Measurements from ENCODE around the gene CXCR6. TPM values are rescaled to one million over a fixed set of nuclear protein-coding genes. Genes with fewer than 3 reads are reported as not detected.

CXCR6 gene
- total RNA-seq (0.63 TPM), polyA plus RNA-seq (1.6 TPM)

- WGBS: 91% methylated on average over 8 of the region's 8 CpGs
- Histone ChIP-seq H3K4me1 (ENCODE audit: insufficient read depth) (no peaks in the 10 kb centered on the region), H3K27ac (ENCODE audit: low read depth) (no peak within 1 kb of the TSS), H3K4me3 (ENCODE audit: low read depth, low read length) (no peak within 1 kb of the TSS), H3K36me3 (ENCODE audit: insufficient read depth) (peaks cover 2% of the 10 kb centered on the region)
- DNase-seq (ENCODE audit: extremely low spot score): no peak
Measured at GRCh38 chr3:45943207-45943846, at the start of gene CXCR6. Gene CXCR6 (plus strand): TSS chr3:45943464. CDS start chr3:45946482, 3,018 bp downstream.

- 82% methylated on average over 6 of the region's 6 CpGs for WGBS
- Histone ChIP-seq H3K4me1 (ENCODE audit: insufficient read depth) (no peaks in the 10 kb centered on the region), H3K36me3 (ENCODE audit: insufficient read depth) (no peaks in the 10 kb centered on the region), H3K27ac (ENCODE audit: low read depth) (no peak overlapping the region), H3K4me3 (ENCODE audit: low read depth, low read length) (no peak overlapping the region)
- DNase-seq (ENCODE audit: extremely low spot score): no peak
Measured at GRCh38 chr3:45894015-45894414, 49.2 kb upstream of the CXCR6 start.

- no peak overlapping the region for H3K27ac ChIP-seq (ENCODE audit: low read depth)
- H3K36me3 ChIP-seq (ENCODE audit: insufficient read depth): no peaks in the 10 kb centered on the region
- no peaks in the 10 kb centered on the region for H3K4me1 ChIP-seq (ENCODE audit: insufficient read depth)
- no peak overlapping the region for H3K4me3 ChIP-seq (ENCODE audit: low read depth, low read length)
- 92% methylated on average over 5 of the region's 5 CpGs for whole genome bisulfite sequencing
- no peak for DNase-seq (ENCODE audit: extremely low spot score)
Measured at GRCh38 chr3:45895686-45896468, 47.4 kb upstream of the CXCR6 start.

DNA sequence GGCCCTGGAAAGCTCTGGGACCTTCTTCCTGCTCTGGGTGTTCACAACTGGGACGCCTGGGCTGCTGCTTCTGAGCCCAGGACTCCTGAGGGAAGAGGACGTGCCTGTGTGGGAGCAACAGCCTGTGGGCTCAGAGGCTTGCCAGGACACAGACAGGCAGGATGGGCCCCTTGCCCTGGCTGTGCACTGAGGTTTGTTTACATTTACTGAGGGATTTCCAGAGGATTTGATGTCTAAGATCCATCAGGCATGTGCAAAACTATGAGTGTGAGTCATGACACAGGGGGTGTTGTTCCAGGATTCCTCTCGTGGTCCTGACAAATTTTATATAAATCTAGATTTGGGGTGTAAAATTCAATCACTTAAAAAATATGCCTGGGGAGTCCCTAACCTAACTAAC is 46.3 kb upstream of the CXCR6 start:
- H3K4me3 ChIP-seq (ENCODE audit: low read depth, low read length): no peak overlapping the region
- H3K36me3 ChIP-seq (ENCODE audit: insufficient read depth): no peaks in the 10 kb centered on the region
- 27% methylated on average over 3 of the region's 3 CpGs for WGBS
- DNase-seq (ENCODE audit: extremely low spot score): no peak
- H3K27ac ChIP-seq (ENCODE audit: low read depth): no peak overlapping the region
- H3K4me1 ChIP-seq (ENCODE audit: insufficient read depth): no peaks in the 10 kb centered on the region

- 88% methylated on average over 3 of the region's 3 CpGs for WGBS
Measured at GRCh38 chr3:45904931-45905330, 38.3 kb upstream of the CXCR6 start.

GRCh38 chr3:45905755-45906154 is 37.5 kb upstream of the CXCR6 start:
- H3K36me3 ChIP-seq (ENCODE audit: insufficient read depth): no peaks in the 10 kb centered on the region
- 90% methylated on average over 3 of the region's 3 CpGs for WGBS
- peaks cover 2% of the 10 kb centered on the region for H3K4me1 ChIP-seq (ENCODE audit: insufficient read depth)
- no peak for DNase-seq (ENCODE audit: extremely low spot score)
- H3K4me3 ChIP-seq (ENCODE audit: low read depth, low read length): no peak overlapping the region
- no peak overlapping the region for H3K27ac ChIP-seq (ENCODE audit: low read depth)

More at GRCh38 chr3:45904931-45905330, 38.3 kb upstream of the CXCR6 start:
- Histone ChIP-seq H3K4me1 (ENCODE audit: insufficient read depth) (peaks cover 2% of the 10 kb centered on the region), H3K4me3 (ENCODE audit: low read depth, low read length) (no peak overlapping the region), H3K36me3 (ENCODE audit: insufficient read depth) (no peaks in the 10 kb centered on the region), H3K27ac (ENCODE audit: low read depth) (no peak overlapping the region)
- no peak for DNase-seq (ENCODE audit: extremely low spot score)

DNA sequence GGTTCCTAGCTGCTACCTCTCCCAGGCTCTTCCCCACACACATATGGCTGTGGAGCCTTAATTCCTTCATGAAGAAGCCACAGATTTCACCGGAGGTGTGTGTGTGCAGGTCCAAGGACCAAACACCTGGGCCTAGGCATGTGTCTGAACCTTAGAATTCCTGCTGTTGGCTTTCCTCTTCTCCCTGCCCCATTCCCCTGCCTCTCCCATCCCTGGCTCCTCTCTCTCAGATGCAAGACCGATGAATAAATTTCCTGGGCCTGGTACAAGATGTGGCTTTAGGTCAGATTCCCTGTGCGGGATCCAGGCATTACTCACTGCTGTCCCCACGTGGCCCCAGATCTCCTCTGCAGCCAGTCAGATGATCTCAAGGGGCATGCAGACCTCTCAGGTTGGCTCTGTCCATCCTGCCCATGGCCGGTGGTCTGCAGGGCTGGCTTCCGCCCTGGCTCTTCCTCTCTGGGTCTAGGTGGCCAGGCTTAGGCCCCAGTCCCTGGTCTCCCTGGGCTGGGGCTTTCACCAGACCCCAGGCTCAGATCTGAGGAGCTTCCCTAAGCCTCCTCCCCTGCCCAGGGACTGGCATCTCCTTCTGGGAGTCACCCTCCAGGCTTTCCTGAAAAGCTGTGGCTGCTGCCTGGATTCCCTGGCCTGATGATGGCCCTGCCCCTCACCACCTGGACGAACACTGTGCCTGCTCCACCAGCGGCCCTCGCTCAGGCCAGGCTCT is 36.4 kb upstream of the CXCR6 start:
- Histone ChIP-seq H3K36me3 (ENCODE audit: insufficient read depth) (no peaks in the 10 kb centered on the region), H3K27ac (ENCODE audit: low read depth) (no peak overlapping the region), H3K4me3 (ENCODE audit: low read depth, low read length) (no peak overlapping the region), H3K4me1 (ENCODE audit: insufficient read depth) (peaks cover 2% of the 10 kb centered on the region)
- WGBS: 72% methylated on average over 9 of the region's 9 CpGs
- no peak for DNase-seq (ENCODE audit: extremely low spot score)

GRCh38 chr3:45907769-45908705 is 35.2 kb upstream of the CXCR6 start:
- DNase-seq (ENCODE audit: extremely low spot score): no peak
- Histone ChIP-seq H3K36me3 (ENCODE audit: insufficient read depth) (no peaks in the 10 kb centered on the region), H3K4me1 (ENCODE audit: insufficient read depth) (peaks cover 2% of the 10 kb centered on the region), H3K4me3 (ENCODE audit: low read depth, low read length) (no peak overlapping the region), H3K27ac (ENCODE audit: low read depth) (no peak overlapping the region)
- 62% methylated on average over 13 of the region's 13 CpGs for WGBS

DNA sequence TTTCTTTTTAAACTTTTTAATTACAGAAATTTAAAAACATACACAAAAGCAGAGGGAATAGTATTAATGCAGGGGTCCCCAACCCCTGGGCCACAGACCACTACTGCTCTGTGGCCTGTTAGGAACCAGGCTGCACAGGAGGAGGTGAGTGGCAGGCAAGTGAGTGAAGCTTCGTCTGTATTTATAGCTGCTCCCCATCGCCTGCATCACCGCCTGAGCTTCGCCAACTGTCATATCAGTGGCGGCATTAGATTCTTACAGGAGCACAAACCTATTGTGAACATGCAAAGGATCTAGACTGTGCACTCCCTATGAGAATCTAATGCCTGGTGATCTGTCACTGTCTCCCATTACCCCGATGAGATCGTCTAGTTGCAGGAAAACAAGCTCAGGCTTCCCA is 34.5 kb upstream of the CXCR6 start:
- DNase-seq (ENCODE audit: extremely low spot score): no peak
- H3K36me3 ChIP-seq (ENCODE audit: insufficient read depth): no peaks in the 10 kb centered on the region
- no peak overlapping the region for H3K27ac ChIP-seq (ENCODE audit: low read depth)
- peaks cover 2% of the 10 kb centered on the region for H3K4me1 ChIP-seq (ENCODE audit: insufficient read depth)
- no peak overlapping the region for H3K4me3 ChIP-seq (ENCODE audit: low read depth, low read length)
- 90% methylated on average over 7 of the region's 7 CpGs for WGBS

DNA sequence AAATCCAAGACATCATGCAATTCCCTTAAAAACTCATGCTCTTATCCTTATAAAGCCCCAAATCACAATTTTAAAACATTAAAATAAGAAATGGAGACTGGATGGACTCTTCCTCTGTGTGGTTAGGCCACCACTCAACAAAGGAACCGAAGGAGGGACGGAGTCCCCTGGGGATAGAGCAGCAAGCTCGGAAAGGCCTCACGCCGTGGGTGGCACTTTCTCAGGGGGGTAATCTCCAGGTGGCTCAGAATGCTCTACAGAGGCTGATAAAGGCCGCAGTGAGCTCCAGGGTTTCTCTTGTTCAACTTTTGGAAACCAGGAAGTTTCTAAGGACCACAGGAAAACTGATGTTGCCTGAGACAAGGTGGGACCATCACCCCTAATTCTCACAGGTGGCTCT is 33.7 kb upstream of the CXCR6 start:
- no peak overlapping the region for H3K4me3 ChIP-seq (ENCODE audit: low read depth, low read length)
- H3K4me1 ChIP-seq (ENCODE audit: insufficient read depth): peaks cover 2% of the 10 kb centered on the region
- H3K27ac ChIP-seq (ENCODE audit: low read depth): no peak overlapping the region
- 93% methylated on average over 6 of the region's 6 CpGs for WGBS
- H3K36me3 ChIP-seq (ENCODE audit: insufficient read depth): no peaks in the 10 kb centered on the region
- DNase-seq (ENCODE audit: extremely low spot score): no peak

DNA sequence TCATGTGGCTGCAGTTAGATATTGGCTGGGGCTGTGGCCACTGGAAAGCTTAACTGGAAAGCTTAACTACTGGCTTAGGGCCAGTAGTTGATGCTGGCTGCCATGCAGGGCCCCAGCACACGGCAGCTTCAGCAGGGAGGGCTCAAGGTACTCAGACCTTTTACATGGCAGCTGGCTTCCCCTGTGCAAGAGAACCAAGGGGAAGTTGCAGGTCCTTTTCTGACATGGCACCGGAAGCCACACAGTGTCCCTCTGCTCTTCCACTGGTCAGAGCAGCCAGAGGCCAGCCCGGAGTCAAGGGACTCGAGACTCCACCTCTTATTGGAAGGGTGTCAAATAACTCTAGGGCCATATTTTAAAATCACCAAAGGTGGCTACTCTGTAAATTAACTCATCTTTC is 32.4 kb upstream of the CXCR6 start:
- DNase-seq (ENCODE audit: extremely low spot score): no peak
- Histone ChIP-seq H3K36me3 (ENCODE audit: insufficient read depth) (no peaks in the 10 kb centered on the region), H3K27ac (ENCODE audit: low read depth) (no peak overlapping the region), H3K4me3 (ENCODE audit: low read depth, low read length) (no peak overlapping the region), H3K4me1 (ENCODE audit: insufficient read depth) (peaks cover 2% of the 10 kb centered on the region)
- 75% methylated on average over 4 of the region's 4 CpGs for WGBS

- no peak overlapping the region for H3K27ac ChIP-seq (ENCODE audit: low read depth)
- H3K4me1 ChIP-seq (ENCODE audit: insufficient read depth): peaks cover 2% of the 10 kb centered on the region
- 94% methylated on average over 11 of the region's 11 CpGs for WGBS
- H3K36me3 ChIP-seq (ENCODE audit: insufficient read depth): no peaks in the 10 kb centered on the region
- no peak overlapping the region for H3K4me3 ChIP-seq (ENCODE audit: low read depth, low read length)
- DNase-seq (ENCODE audit: extremely low spot score): no peak
Measured at GRCh38 chr3:45911511-45912226, 31.6 kb upstream of the CXCR6 start.
